Activated naive CD4-positive, alpha-beta T cell treated with anti-CD3 and anti-CD28 coated beads for 36 hours (primary cell): ENCODE measurements around the gene KCNMA1. TPM values are rescaled to one million over a fixed set of nuclear protein-coding genes. Genes with fewer than 3 reads are reported as not detected.
A peak's percentile ranks its signal among the peaks of the same experiment; 100 is the strongest.

Experiments
- CTCF ChIA-PET: fragments of 350-600 bp; sonication (Branson Sonifier 250); formaldehyde crosslinking; loops from one replicate; lab custom pipeline; 2021; ENCODE audit warnings: antibody characterized with exemption; lab: Charles Lee
- DNase-seq: peaks from one replicate; pipeline ENCODE4 v3.0.0-alpha.2; 2020
- H3K27ac Mint-ChIP-seq: one replicate; pipeline ENCODE4 v1.8.0; 2021; ENCODE audit warnings: mild to moderate bottlenecking, mixed read lengths
- H3K27me3 Mint-ChIP-seq: one replicate; pipeline ENCODE4 v1.8.0; 2021; ENCODE audit warnings: low read depth, mixed read lengths
- H3K36me3 Mint-ChIP-seq: one replicate; pipeline ENCODE4 v1.8.0; 2021; ENCODE audit warnings: low read depth, mixed read lengths
- H3K4me1 Mint-ChIP-seq: one replicate; pipeline ENCODE4 v1.8.0; 2021; ENCODE audit warnings: low read depth, mixed read lengths
- H3K4me3 Mint-ChIP-seq: one replicate; pipeline ENCODE4 v1.8.0; 2021; ENCODE audit warnings: mild to moderate bottlenecking, moderate library complexity, mixed read lengths
- H3K9me3 Mint-ChIP-seq: one replicate; pipeline ENCODE4 v1.8.0; 2021; ENCODE audit warnings: mixed read lengths
- intact Hi-C: fragments of 100-400 bp; cut with micrococcal nuclease; formaldehyde crosslinking; loops from one replicate; pipeline ENCODE4 v1.15.1; 2023
- total RNA-seq, 2 experiments: library from RNA; stranded (reverse); gene quantifications; one replicate each; pipeline ENCODE4 v1.2.3, GENCODE V29; 2021

The KCNMA1 gene
- total RNA-seq, 2 experiments from 2014 or later, result not detected

DNA sequence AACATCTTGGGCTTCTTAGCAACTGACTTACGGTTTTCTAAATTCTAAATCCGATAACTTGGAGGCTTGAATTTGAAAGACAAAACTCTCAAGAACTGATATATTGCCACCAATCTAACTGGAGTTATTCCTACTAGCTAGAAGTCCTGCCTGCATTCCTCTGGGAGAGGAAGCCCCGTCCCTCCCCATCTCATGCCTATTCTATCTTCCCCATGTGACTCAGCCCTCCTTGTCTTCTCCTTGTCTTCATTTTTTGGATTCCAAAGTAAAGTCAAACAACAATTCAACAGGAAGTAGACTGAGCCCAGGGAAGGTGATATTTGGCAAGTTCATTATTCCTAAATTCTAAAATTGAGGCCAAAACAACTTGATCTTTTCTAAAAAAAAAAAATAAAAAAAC is 587.7 kb downstream of the KCNMA1 start:
- Mint-ChIP-seq H3K4me1 (no peaks in the 10 kb centered on the region), H3K9me3 (no peaks in the 10 kb centered on the region), H3K27ac (no peak overlapping the region), H3K36me3 (no peaks in the 10 kb centered on the region), H3K4me3 (no peak overlapping the region), H3K27me3 (peaks cover 7% of the 10 kb centered on the region)
- DNase-seq, result no peak
- intact Hi-C loops, result no loop called here
- CTCF ChIA-PET, result interaction anchor here (0.7 kb wide), 1 partner anchor 247 kb away, joined by 3 read pairs; no protein-coding TSS in a partner anchor

DNA sequence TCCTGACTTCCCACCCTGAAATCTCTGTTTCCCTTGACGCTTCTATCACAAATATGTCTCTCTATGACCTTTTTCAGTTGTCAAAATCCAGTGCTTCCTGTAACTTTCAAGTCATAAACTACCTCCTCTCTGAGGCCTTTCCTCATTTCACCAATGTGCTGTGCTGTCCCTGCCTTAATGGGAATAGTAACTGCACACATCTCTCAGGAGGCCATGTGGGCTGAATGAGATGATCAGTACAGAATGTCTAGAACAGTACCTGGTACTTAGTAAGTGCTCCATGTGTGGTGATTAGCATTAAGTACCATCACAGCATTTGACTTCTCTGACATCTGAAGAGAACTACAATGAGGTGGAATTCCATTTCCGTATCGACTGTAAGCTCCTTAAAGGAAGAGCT is 588.5 kb downstream of the KCNMA1 start:
- CTCF ChIA-PET, result no interaction called here
- no peaks in the 10 kb centered on the region for H3K36me3 Mint-ChIP-seq
- DNase-seq, result no peak
- H3K27ac Mint-ChIP-seq, result no peak overlapping the region
- intact Hi-C loops, result no loop called here
- H3K9me3 Mint-ChIP-seq, result no peaks in the 10 kb centered on the region
- H3K4me3 Mint-ChIP-seq, result no peak overlapping the region
- no peaks in the 10 kb centered on the region for H3K4me1 Mint-ChIP-seq
- peaks cover 7% of the 10 kb centered on the region for H3K27me3 Mint-ChIP-seq

DNA sequence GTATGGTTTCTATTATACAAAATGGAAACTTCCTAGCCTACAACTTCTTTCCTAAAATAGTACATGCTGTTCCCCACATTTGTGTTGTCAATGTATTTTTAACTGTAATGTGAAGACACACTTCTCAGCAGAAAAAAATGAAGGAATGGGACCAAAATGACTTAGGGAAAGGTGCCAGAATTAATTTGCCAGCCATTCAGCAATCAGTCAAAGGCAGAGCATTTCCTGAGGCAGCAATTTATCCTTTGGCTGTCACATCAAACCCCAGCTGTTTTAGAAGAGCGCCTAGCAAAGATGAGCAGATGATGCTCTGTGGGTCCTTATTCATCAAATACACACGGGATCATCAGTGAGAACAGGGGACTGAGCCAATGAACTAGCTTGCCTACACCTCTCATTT is 592.5 kb downstream of the KCNMA1 start:
- no peaks in the 10 kb centered on the region for H3K27me3 Mint-ChIP-seq
- no peaks in the 10 kb centered on the region for H3K36me3 Mint-ChIP-seq
- CTCF ChIA-PET, result no interaction called here
- no peak overlapping the region for H3K27ac Mint-ChIP-seq
- H3K4me3 Mint-ChIP-seq, result no peak overlapping the region
- no peak for DNase-seq
- no peaks in the 10 kb centered on the region for H3K9me3 Mint-ChIP-seq
- peaks cover 6% of the 10 kb centered on the region for H3K4me1 Mint-ChIP-seq
- intact Hi-C loops, result no loop called here

- DNase-seq, result no peak
- intact Hi-C loops, result no loop called here
- Mint-ChIP-seq H3K27me3 (no peaks in the 10 kb centered on the region), H3K36me3 (no peaks in the 10 kb centered on the region), H3K9me3 (no peaks in the 10 kb centered on the region), H3K27ac (no peak overlapping the region), H3K4me1 (peaks cover 6% of the 10 kb centered on the region), H3K4me3 (no peak overlapping the region)
- CTCF ChIA-PET, result no interaction called here
Measured at GRCh38 chr10:77043420-77043763, 594.2 kb downstream of the KCNMA1 start.

DNA sequence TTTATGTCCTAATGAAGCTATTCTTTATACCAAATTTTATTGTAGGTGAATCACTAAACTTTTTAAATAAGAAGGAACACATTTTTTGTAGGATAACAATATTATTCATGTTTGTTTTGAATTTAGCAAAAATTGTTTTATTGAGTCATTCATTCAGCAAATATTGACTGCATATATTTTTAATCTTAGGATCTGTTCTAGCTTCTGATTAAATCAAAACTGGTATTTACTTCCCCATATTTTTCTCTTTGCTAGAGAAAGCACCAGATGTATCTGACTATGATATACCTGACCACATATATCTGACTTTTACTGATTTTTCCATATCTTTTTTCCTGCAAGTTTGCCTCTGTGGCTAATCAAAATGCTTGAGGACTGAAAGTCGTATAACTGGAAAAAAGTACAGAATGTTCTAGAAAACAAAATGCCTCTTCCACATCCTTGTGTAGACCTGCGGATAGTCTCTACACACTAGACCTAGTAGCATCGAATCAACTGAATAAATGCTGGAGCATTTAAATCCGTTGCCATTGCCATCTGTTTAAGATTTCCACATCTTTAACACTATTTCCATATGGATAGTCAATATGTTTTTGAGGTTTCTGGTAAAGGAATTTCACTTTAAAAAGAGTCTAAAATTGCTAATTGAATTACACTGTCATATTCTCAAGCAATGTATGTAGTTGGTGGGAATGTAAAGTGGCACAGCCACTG is 594.7 kb downstream of the KCNMA1 start:
- no peaks in the 10 kb centered on the region for H3K36me3 Mint-ChIP-seq
- H3K27me3 Mint-ChIP-seq, result no peaks in the 10 kb centered on the region
- intact Hi-C loops, result no loop called here
- peaks cover 9% of the 10 kb centered on the region for H3K4me1 Mint-ChIP-seq
- H3K9me3 Mint-ChIP-seq, result no peaks in the 10 kb centered on the region
- no peak overlapping the region for H3K27ac Mint-ChIP-seq
- CTCF ChIA-PET, result interaction anchor here (0.6 to 0.7 kb wide), 2 partner anchors 292 to 1033 kb away, joined by 3 to 5 read pairs; no protein-coding TSS in a partner anchor
- DNase-seq, result no peak
- H3K4me3 Mint-ChIP-seq, result no peak overlapping the region

- Mint-ChIP-seq H3K9me3 (no peaks in the 10 kb centered on the region), H3K36me3 (no peaks in the 10 kb centered on the region), H3K4me1 (peaks cover 12% of the 10 kb centered on the region), H3K4me3 (no peak overlapping the region), H3K27me3 (no peaks in the 10 kb centered on the region), H3K27ac (no peak overlapping the region)
- CTCF ChIA-PET, result interaction anchor here (0.6 to 0.7 kb wide), 2 partner anchors 291 to 1032 kb away, joined by 3 to 5 read pairs; no protein-coding TSS in a partner anchor
- intact Hi-C loops, result no loop called here
- peak; percentile 24 for DNase-seq
Measured at GRCh38 chr10:77041636-77042258, 595.9 kb downstream of the KCNMA1 start.

DNA sequence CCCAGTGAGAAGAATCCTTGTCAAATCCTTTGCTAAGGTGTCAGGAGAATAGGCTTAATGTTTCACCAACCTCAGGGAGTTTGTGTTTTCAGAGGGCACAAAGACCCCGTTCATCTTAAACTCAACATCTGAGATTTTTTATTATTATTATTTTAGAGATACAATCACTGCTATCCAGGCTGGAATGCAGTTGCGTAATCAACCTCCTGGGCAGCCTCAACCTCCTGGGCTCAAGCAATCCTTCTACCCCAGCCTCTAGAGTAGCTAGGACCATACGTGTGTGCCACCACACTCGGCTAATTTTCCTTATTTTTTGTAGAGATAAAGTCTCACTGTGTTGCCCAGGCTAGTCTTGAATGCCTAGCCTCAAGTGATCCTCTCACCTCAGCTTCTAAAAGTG is 599.2 kb downstream of the KCNMA1 start:
- DNase-seq, result no peak
- CTCF ChIA-PET, result interaction anchor here (0.6 to 1.2 kb wide), 3 partner anchors 9 to 1194 kb away, joined by 3 to 7 read pairs (median 4); no protein-coding TSS in a partner anchor
- intact Hi-C loops, result no loop called here
- H3K4me3 Mint-ChIP-seq, result no peak overlapping the region
- H3K27ac Mint-ChIP-seq, result no peak overlapping the region
- H3K9me3 Mint-ChIP-seq, result no peaks in the 10 kb centered on the region
- no peaks in the 10 kb centered on the region for H3K27me3 Mint-ChIP-seq
- H3K4me1 Mint-ChIP-seq, result peaks cover 12% of the 10 kb centered on the region
- no peaks in the 10 kb centered on the region for H3K36me3 Mint-ChIP-seq

- intact Hi-C loops, result no loop called here
- no peaks in the 10 kb centered on the region for H3K27me3 Mint-ChIP-seq
Measured at GRCh38 chr10:77037735-77038403, 599.7 kb downstream of the KCNMA1 start.

DNA sequence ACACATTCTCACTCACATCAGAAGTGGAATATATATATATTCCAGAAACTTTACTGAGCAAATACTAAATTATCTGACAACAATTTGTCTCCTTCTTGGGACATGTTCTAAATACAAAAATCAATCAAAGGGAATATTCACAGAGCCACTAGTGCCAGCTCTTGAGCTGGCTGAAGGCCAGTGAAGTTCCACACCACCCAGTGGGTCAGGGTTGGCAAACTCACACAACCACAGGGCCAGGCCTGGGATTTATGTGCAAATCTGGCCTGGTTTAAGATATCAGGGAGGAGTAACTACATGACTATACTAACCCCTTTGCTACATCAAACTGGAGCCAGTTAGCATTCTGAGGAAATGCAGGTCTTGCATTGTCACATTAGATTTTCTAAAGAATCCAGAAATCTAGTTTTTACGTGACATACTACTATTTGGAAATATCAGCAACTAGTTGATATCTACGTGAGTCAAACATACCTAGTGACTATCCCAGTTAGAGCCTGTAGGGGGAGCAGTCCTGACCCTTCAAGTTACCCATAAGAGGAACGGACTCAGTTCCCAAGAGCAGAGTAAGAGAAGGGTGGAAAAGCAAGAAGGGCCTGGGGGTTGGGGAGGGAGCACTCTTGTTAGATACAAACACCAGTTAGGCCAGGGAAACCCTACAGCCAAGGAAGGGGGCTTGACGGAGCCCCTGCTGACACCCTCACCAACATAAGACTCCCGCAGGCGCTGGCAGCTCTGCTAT is 600.4 kb downstream of the KCNMA1 start:
- intact Hi-C loops, result no loop called here
- Mint-ChIP-seq H3K4me1 (peaks cover 12% of the 10 kb centered on the region), H3K36me3 (no peaks in the 10 kb centered on the region), H3K27ac (no peak overlapping the region), H3K4me3 (no peak overlapping the region), H3K27me3 (no peaks in the 10 kb centered on the region), H3K9me3 (no peaks in the 10 kb centered on the region)
- CTCF ChIA-PET, result interaction anchor here (1.0 to 1.1 kb wide), 2 partner anchors 15 to 70 kb away, joined by 3 read pairs; no protein-coding TSS in a partner anchor
- no peak for DNase-seq

More at GRCh38 chr10:77037735-77038403, 599.7 kb downstream of the KCNMA1 start:
- no peak for DNase-seq
- peaks cover 12% of the 10 kb centered on the region for H3K4me1 Mint-ChIP-seq
- H3K36me3 Mint-ChIP-seq, result no peaks in the 10 kb centered on the region
- H3K9me3 Mint-ChIP-seq, result no peaks in the 10 kb centered on the region
- no peak overlapping the region for H3K4me3 Mint-ChIP-seq
- CTCF ChIA-PET, result interaction anchor here (0.6 to 1.2 kb wide), 3 partner anchors 9 to 31 kb away, joined by 3 to 7 read pairs (median 4); no protein-coding TSS in a partner anchor
- H3K27ac Mint-ChIP-seq, result no peak overlapping the region

DNA sequence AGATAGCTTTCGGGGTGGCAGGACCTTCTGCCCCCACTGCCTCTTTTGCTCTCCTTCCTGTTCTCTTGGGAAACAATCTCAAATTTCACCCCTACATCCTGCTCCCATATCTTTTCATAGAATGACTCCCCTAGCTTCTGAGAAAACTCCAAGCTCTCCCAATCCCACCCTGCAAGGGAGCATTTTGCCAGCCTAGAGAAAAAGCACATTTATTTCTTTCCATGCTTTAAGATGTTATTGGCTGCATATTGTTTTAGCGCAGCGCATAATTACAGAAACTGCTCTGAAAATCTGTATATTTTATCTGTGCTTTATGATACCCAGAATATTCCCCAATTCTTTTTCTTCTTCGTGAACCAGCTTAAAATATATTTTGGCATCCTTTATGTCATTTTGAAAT is 601.3 kb downstream of the KCNMA1 start:
- no peak overlapping the region for H3K27ac Mint-ChIP-seq
- H3K9me3 Mint-ChIP-seq, result no peaks in the 10 kb centered on the region
- peaks cover 6% of the 10 kb centered on the region for H3K4me1 Mint-ChIP-seq
- H3K36me3 Mint-ChIP-seq, result no peaks in the 10 kb centered on the region
- intact Hi-C loops, result no loop called here
- H3K4me3 Mint-ChIP-seq, result no peak overlapping the region
- H3K27me3 Mint-ChIP-seq, result no peaks in the 10 kb centered on the region
- DNase-seq, result no peak
- CTCF ChIA-PET, result interaction anchor here (1.1 kb wide), 1 partner anchor 71 kb away, joined by 3 read pairs; no protein-coding TSS in a partner anchor

DNA sequence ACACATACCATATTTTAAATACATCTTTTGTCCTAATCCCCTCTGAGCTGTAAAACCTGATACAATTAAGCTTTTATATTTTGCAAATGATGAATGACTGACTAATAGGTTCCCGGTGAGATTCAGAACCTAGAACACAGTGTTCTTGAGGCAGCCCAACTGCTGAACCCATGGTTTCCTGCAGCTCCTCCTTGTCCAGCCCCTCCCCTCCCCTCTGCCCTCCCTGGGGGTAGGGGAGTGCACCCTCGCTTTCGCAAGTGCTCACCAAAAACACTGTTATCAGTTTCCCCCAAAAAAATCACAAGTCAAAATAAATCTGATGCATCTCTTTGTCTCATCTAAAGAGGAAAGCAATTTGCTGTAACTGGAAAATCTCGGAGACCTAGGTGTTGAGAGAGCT is 602.8 kb downstream of the KCNMA1 start:
- Mint-ChIP-seq H3K27me3 (no peaks in the 10 kb centered on the region), H3K4me1 (peaks cover 6% of the 10 kb centered on the region), H3K27ac (no peak overlapping the region), H3K9me3 (no peaks in the 10 kb centered on the region), H3K4me3 (no peak overlapping the region), H3K36me3 (no peaks in the 10 kb centered on the region)
- CTCF ChIA-PET, result no interaction called here
- no peak for DNase-seq
- intact Hi-C loops, result no loop called here

DNA sequence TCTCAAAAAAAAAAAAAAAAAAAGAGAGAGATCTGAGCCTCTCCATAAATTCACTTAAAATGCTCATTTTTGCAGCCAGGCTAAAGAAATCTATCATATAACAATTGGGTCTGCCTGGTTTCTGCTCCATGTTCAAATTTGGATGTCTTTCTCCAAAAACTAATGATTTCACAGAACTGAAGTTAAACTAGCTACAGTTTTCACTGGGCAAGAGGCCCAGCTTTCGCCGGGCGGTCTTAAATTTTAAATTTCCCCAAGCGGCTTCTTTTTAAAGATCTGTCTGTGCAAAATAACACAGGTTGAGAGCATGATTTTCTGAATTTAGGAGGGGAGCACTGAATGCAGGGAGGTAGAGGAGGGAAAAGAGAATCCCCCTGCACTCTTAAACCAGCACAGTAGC is 603.4 kb downstream of the KCNMA1 start:
- H3K4me3 Mint-ChIP-seq, result no peak overlapping the region
- H3K27me3 Mint-ChIP-seq, result no peaks in the 10 kb centered on the region
- no peak for DNase-seq
- intact Hi-C loops, result no loop called here
- no peaks in the 10 kb centered on the region for H3K9me3 Mint-ChIP-seq
- CTCF ChIA-PET, result no interaction called here
- H3K4me1 Mint-ChIP-seq, result peaks cover 6% of the 10 kb centered on the region
- no peaks in the 10 kb centered on the region for H3K36me3 Mint-ChIP-seq
- H3K27ac Mint-ChIP-seq, result no peak overlapping the region
